ENCODE measurements around the gene TFIP11.

Gene TFIP11

DNA sequence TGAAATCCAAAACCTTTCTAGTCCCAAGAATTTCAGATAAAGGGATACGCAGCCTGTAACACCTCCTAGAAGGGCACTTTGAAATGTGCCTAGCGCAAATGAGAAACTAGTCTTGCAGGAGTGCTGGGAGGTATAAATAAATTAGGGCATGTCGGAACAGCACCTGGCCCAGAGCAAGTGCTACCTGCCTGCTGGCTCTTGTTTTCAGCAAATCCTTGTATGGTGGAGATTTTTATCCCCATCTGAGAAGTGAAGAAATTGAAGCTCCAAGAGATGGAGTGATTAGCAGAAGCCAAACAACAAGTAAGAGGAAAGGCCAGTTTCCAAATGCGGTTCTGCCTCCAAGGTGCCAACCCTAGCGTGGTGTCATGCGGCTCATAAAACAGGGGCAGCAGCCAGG is 36.7 kb upstream of the TFIP11 start:
- no peak for DNase-seq
- ChIA-PET POLR2A (no interaction called here), CTCF (interaction anchor here (1.1 kb wide), 1 partner anchor 10 kb away, joined by 3 read pairs; no protein-coding TSS in a partner anchor)
- Histone ChIP-seq H3K36me3 (ENCODE audit: control insufficient read depth in 4 of 4, insufficient read depth in 4 of 4, low read length in 3 of 4) (peaks cover 0 to 9% (median 6%) of the 10 kb centered on the region in 4 experiments), H3K4me3 (ENCODE audit: control insufficient read depth in 1 of 7, extremely low read depth in 1 of 7, insufficient read depth in 4 of 7, low read depth in 2 of 7, low read length in 6 of 7) (no peak overlapping the region), H3K27me3 (replicated peaks in 2 of 5; ENCODE audit: control insufficient read depth in 4 of 5, insufficient read depth in 5 of 5, low read length in 4 of 5) (no peaks in the 10 kb centered on the region), H3K27ac (ENCODE audit: insufficient read depth in 1 of 2, low read depth in 1 of 2, low read length in 2 of 2, poor library complexity in 1 of 2, severe bottlenecking in 2 of 2) (no peak overlapping the region), H3K4me1 (ENCODE audit: control extremely low read depth in 1 of 4, control insufficient read depth in 4 of 4, insufficient read depth in 4 of 4, low read length in 3 of 4) (peaks cover 0 to 27% (median 18%) of the 10 kb centered on the region in 4 experiments), H3K9me3 (ENCODE audit: control extremely low read depth in 1 of 5, control insufficient read depth in 4 of 5, insufficient read depth in 2 of 5, low read depth in 1 of 5, low read length in 4 of 5) (no peaks in the 10 kb centered on the region)
- WGBS (ENCODE audit: insufficient coverage), result 87% methylated on average over 6 of the region's 6 CpGs

DNA sequence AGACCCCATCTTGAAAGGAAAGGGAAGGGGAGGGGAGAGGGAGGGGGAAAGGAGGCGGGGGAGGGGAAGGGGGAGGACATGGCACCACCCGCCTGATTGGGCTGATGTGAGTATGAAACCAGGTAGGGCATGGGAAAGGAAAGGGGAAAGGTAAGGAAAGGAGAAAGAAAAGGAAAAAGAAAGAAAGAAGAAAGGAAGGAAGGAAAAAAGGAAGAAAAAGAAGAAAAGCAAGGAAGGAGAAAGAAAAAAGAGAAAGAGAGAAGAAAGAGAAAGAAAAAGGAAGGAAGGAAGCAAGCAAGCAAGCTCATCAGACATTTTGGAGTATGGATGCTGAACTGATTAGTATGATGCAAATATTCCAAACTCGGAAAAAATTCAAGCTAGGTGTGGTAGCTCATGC is 36.0 kb upstream of the TFIP11 start:
- Histone ChIP-seq H3K27me3 (replicated peaks in 2 of 5; ENCODE audit: control insufficient read depth in 4 of 5, insufficient read depth in 5 of 5, low read length in 4 of 5) (no peaks in the 10 kb centered on the region), H3K9me3 (ENCODE audit: control extremely low read depth in 1 of 5, control insufficient read depth in 4 of 5, insufficient read depth in 2 of 5, low read depth in 1 of 5, low read length in 4 of 5) (no peaks in the 10 kb centered on the region), H3K4me3 (ENCODE audit: control insufficient read depth in 1 of 7, extremely low read depth in 1 of 7, insufficient read depth in 4 of 7, low read depth in 2 of 7, low read length in 6 of 7) (no peak overlapping the region), H3K27ac (ENCODE audit: insufficient read depth in 1 of 2, low read depth in 1 of 2, low read length in 2 of 2, poor library complexity in 1 of 2, severe bottlenecking in 2 of 2) (no peak overlapping the region), H3K4me1 (ENCODE audit: control extremely low read depth in 1 of 4, control insufficient read depth in 4 of 4, insufficient read depth in 4 of 4, low read length in 3 of 4) (peaks cover 0 to 28% (median 14%) of the 10 kb centered on the region in 4 experiments), H3K36me3 (ENCODE audit: control insufficient read depth in 4 of 4, insufficient read depth in 4 of 4, low read length in 3 of 4) (peaks cover 0 to 9% (median 7%) of the 10 kb centered on the region in 4 experiments)
- CTCF ChIA-PET, result interaction anchor here (1.1 kb wide), 1 partner anchor 9 kb away, joined by 3 read pairs; no protein-coding TSS in a partner anchor
- 100% methylated on average over 3 of the region's 3 CpGs for WGBS (ENCODE audit: insufficient coverage)
- POLR2A ChIA-PET, result no interaction called here
- no peak for DNase-seq

DNA sequence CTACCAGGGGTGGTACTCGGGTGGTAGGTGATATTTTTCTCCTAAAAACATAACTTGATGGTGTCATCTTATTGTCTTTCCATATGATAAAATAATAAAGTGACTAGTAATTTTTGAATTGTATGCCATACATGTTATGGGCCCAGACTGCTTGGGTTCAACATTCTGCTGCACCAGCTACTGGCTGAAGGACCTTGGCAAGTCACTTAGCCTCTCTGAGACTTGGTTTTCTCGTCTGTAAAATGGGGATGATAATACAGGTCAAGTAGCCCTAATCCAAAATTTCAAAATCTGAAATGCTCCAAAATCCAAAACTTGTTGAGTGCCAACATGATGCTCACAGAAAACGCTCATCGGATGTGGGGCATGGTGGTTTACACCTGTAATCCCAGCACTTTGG is 35.6 kb upstream of the TFIP11 start:
- ChIA-PET POLR2A (no interaction called here), CTCF (interaction anchor here (1.1 kb wide), 1 partner anchor 8 kb away, joined by 3 read pairs; no protein-coding TSS in a partner anchor)
- Histone ChIP-seq H3K27ac (ENCODE audit: insufficient read depth in 1 of 2, low read depth in 1 of 2, low read length in 2 of 2, poor library complexity in 1 of 2, severe bottlenecking in 2 of 2) (no peak overlapping the region), H3K4me3 (ENCODE audit: control insufficient read depth in 1 of 7, extremely low read depth in 1 of 7, insufficient read depth in 4 of 7, low read depth in 2 of 7, low read length in 6 of 7) (no peak overlapping the region), H3K4me1 (ENCODE audit: control extremely low read depth in 1 of 4, control insufficient read depth in 4 of 4, insufficient read depth in 4 of 4, low read length in 3 of 4) (peaks cover 3 to 28% (median 16%) of the 10 kb centered on the region in 4 experiments), H3K27me3 (replicated peaks in 2 of 5; ENCODE audit: control insufficient read depth in 4 of 5, insufficient read depth in 5 of 5, low read length in 4 of 5) (no peaks in the 10 kb centered on the region), H3K9me3 (ENCODE audit: control extremely low read depth in 1 of 5, control insufficient read depth in 4 of 5, insufficient read depth in 2 of 5, low read depth in 1 of 5, low read length in 4 of 5) (no peaks in the 10 kb centered on the region), H3K36me3 (ENCODE audit: control insufficient read depth in 4 of 4, insufficient read depth in 4 of 4, low read length in 3 of 4) (peaks cover 0 to 9% (median 7%) of the 10 kb centered on the region in 4 experiments)
- WGBS (ENCODE audit: insufficient coverage), result 94% methylated on average over 2 of the region's 4 CpGs
- no peak for DNase-seq

DNA sequence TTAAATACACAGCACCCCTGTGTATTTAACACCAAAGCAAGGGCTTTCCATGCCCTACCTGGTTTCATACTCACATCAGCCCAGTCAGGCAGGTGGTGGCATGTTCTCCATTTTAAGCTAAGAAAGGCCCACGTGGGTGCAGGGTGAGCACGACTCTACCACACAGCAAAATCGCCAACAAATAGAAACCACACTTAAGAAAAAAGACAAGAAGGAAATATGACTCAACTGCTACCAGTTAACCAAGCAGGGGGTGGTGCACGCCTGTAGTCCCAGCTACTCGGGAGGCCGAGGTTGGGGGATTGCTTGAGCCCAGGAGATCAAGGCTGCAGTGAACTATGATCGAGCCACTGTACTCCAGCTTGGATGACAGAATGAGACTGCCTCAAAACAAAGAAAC is 35.2 kb upstream of the TFIP11 start:
- WGBS (ENCODE audit: insufficient coverage), result 60% methylated on average over 1 of the region's 7 CpGs
- POLR2A ChIA-PET, result no interaction called here
- H3K27me3 ChIP-seq (replicated peaks in 2 of 5; ENCODE audit: control insufficient read depth in 4 of 5, insufficient read depth in 5 of 5, low read length in 4 of 5), result no peaks in the 10 kb centered on the region
- peaks cover 0 to 11% (median 8%) of the 10 kb centered on the region in 4 experiments for H3K36me3 ChIP-seq (ENCODE audit: control insufficient read depth in 4 of 4, insufficient read depth in 4 of 4, low read length in 3 of 4)
- peaks cover 3 to 33% (median 20%) of the 10 kb centered on the region in 4 experiments for H3K4me1 ChIP-seq (ENCODE audit: control extremely low read depth in 1 of 4, control insufficient read depth in 4 of 4, insufficient read depth in 4 of 4, low read length in 3 of 4)
- no peak overlapping the region for H3K27ac ChIP-seq (ENCODE audit: insufficient read depth in 1 of 2, low read depth in 1 of 2, low read length in 2 of 2, poor library complexity in 1 of 2, severe bottlenecking in 2 of 2)
- no peak overlapping the region for H3K4me3 ChIP-seq (ENCODE audit: control insufficient read depth in 1 of 7, extremely low read depth in 1 of 7, insufficient read depth in 4 of 7, low read depth in 2 of 7, low read length in 6 of 7)
- CTCF ChIA-PET, result no interaction called here
- no peaks in the 10 kb centered on the region for H3K9me3 ChIP-seq (ENCODE audit: control extremely low read depth in 1 of 5, control insufficient read depth in 4 of 5, insufficient read depth in 2 of 5, low read depth in 1 of 5, low read length in 4 of 5)
- DNase-seq, result peak in 2 of 3 donors; percentile 48 to 70

DNA sequence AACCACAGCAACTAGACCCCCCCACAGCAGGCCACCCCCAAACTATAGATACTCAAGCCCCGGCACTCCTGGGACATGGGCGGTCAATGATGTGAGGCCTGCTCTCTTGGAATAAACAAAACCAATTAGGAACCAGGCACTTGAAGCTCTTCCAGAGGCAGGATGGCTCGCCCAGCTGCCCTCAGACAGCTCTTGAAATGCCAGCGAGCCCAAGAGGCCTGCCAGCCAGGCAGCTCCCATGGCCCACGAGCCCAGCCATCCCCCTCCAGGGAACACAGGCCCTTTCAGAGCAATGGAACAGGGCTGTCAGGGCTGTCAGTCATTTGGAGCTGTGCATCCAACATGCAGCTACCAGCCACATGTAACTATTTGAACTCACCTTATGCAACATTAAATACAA is 34.0 kb upstream of the TFIP11 start:
- H3K27ac ChIP-seq (ENCODE audit: insufficient read depth in 1 of 2, low read depth in 1 of 2, low read length in 2 of 2, poor library complexity in 1 of 2, severe bottlenecking in 2 of 2), result no peak overlapping the region
- H3K4me3 ChIP-seq (ENCODE audit: control insufficient read depth in 1 of 7, extremely low read depth in 1 of 7, insufficient read depth in 4 of 7, low read depth in 2 of 7, low read length in 6 of 7), result no peak overlapping the region
- H3K27me3 ChIP-seq (replicated peaks in 2 of 5; ENCODE audit: control insufficient read depth in 4 of 5, insufficient read depth in 5 of 5, low read length in 4 of 5), result no peaks in the 10 kb centered on the region
- ChIA-PET POLR2A (interaction anchor here (0.8 kb wide), 2 partner anchors 27 to 43 kb away, joined by 3 read pairs; no protein-coding TSS in a partner anchor), CTCF (interaction anchor here (1.0 to 1.5 kb wide), 3 partner anchors 12 to 45 kb away, joined by 3 to 4 read pairs (median 3); no protein-coding TSS in a partner anchor)
- H3K9me3 ChIP-seq (ENCODE audit: control extremely low read depth in 1 of 5, control insufficient read depth in 4 of 5, insufficient read depth in 2 of 5, low read depth in 1 of 5, low read length in 4 of 5), result no peaks in the 10 kb centered on the region
- DNase-seq, result no peak
- 90% methylated on average over 5 of the region's 5 CpGs for WGBS (ENCODE audit: insufficient coverage)
- peaks cover 0 to 17% (median 11%) of the 10 kb centered on the region in 4 experiments for H3K36me3 ChIP-seq (ENCODE audit: control insufficient read depth in 4 of 4, insufficient read depth in 4 of 4, low read length in 3 of 4)
- peaks cover 3 to 36% (median 21%) of the 10 kb centered on the region in 4 experiments for H3K4me1 ChIP-seq (ENCODE audit: control extremely low read depth in 1 of 4, control insufficient read depth in 4 of 4, insufficient read depth in 4 of 4, low read length in 3 of 4)

DNA sequence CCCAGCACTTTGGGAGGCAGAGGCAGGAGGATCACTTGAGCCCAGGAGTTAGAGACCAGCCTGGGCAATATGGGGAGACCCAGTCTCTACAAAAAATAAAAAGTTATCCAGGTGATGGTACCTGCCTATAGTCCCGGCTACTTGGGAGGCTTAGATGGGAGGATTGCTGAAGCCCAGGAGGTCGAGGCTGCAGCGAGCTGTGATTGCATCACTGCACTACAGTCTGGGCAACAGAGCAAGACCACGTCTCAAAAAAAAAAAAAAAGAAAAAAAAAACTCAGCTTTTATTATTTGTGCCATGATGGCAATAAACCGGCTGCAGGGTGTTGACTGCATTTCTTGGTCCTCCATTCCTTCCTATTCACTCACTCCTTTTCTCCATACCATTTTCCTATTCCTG is 33.6 kb upstream of the TFIP11 start:
- no peaks in the 10 kb centered on the region for H3K27me3 ChIP-seq (replicated peaks in 2 of 5; ENCODE audit: control insufficient read depth in 4 of 5, insufficient read depth in 5 of 5, low read length in 4 of 5)
- H3K27ac ChIP-seq (ENCODE audit: insufficient read depth in 1 of 2, low read depth in 1 of 2, low read length in 2 of 2, poor library complexity in 1 of 2, severe bottlenecking in 2 of 2), result no peak overlapping the region
- 88% methylated on average over 4 of the region's 5 CpGs for WGBS (ENCODE audit: insufficient coverage)
- CTCF ChIA-PET, result interaction anchor here (1.0 to 1.5 kb wide), 4 partner anchors 8 to 44 kb away, joined by 3 to 4 read pairs (median 3); no protein-coding TSS in a partner anchor
- peaks cover 0 to 21% (median 16%) of the 10 kb centered on the region in 4 experiments for H3K36me3 ChIP-seq (ENCODE audit: control insufficient read depth in 4 of 4, insufficient read depth in 4 of 4, low read length in 3 of 4)
- H3K4me3 ChIP-seq (ENCODE audit: control insufficient read depth in 1 of 7, extremely low read depth in 1 of 7, insufficient read depth in 4 of 7, low read depth in 2 of 7, low read length in 6 of 7), result no peak overlapping the region
- peaks cover 3 to 36% (median 20%) of the 10 kb centered on the region in 4 experiments for H3K4me1 ChIP-seq (ENCODE audit: control extremely low read depth in 1 of 4, control insufficient read depth in 4 of 4, insufficient read depth in 4 of 4, low read length in 3 of 4)
- POLR2A ChIA-PET, result no interaction called here
- no peak for DNase-seq
- H3K9me3 ChIP-seq (ENCODE audit: control extremely low read depth in 1 of 5, control insufficient read depth in 4 of 5, insufficient read depth in 2 of 5, low read depth in 1 of 5, low read length in 4 of 5), result no peaks in the 10 kb centered on the region

DNA sequence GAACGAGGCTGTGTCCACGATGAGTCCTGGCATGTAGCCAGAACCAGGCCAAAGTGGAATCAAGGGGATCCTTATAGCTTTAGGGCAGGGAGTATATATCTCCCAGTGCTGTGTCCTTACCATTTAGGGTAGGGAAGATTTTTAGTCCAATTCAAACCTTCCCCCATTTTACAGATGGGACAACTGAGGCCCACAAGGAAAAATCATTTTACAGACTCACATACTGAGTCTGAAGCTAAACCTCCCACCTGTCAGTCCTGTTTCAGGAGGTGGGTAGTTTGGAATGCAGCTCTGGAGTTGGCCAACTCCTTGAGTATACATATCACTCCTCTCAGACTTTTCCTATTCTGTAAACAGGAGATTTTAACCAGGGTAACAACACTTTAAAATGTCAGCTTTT is 33.1 kb upstream of the TFIP11 start:
- Histone ChIP-seq H3K4me1 (ENCODE audit: control extremely low read depth in 1 of 4, control insufficient read depth in 4 of 4, insufficient read depth in 4 of 4, low read length in 3 of 4) (peaks cover 3 to 36% (median 20%) of the 10 kb centered on the region in 4 experiments), H3K36me3 (ENCODE audit: control insufficient read depth in 4 of 4, insufficient read depth in 4 of 4, low read length in 3 of 4) (peaks cover 0 to 26% (median 19%) of the 10 kb centered on the region in 4 experiments), H3K4me3 (ENCODE audit: control insufficient read depth in 1 of 7, extremely low read depth in 1 of 7, insufficient read depth in 4 of 7, low read depth in 2 of 7, low read length in 6 of 7) (no peak overlapping the region), H3K9me3 (ENCODE audit: control extremely low read depth in 1 of 5, control insufficient read depth in 4 of 5, insufficient read depth in 2 of 5, low read depth in 1 of 5, low read length in 4 of 5) (no peaks in the 10 kb centered on the region), H3K27me3 (replicated peaks in 2 of 5; ENCODE audit: control insufficient read depth in 4 of 5, insufficient read depth in 5 of 5, low read length in 4 of 5) (no peaks in the 10 kb centered on the region), H3K27ac (ENCODE audit: insufficient read depth in 1 of 2, low read depth in 1 of 2, low read length in 2 of 2, poor library complexity in 1 of 2, severe bottlenecking in 2 of 2) (no peak overlapping the region)
- no peak for DNase-seq
- ChIA-PET POLR2A (no interaction called here), CTCF (interaction anchor here (0.6 to 1.5 kb wide), 4 partner anchors 8 to 19 kb away, joined by 3 to 4 read pairs (median 3); no protein-coding TSS in a partner anchor)
- 100% methylated on average over 2 of the region's 2 CpGs for WGBS (ENCODE audit: insufficient coverage)

Data from common myeloid progenitor, CD34-positive (primary cell).